Natural killer cell (primary cell): ENCODE data around the gene ZNF765. TPM values are rescaled to one million over a fixed set of nuclear protein-coding genes. Genes with fewer than 3 reads are reported as not detected.
"Not testable (repeated sequence)": the region's sequence is repeated elsewhere in the genome, so short reads cannot be mapped to it uniquely, and the experiment has no call there.

Experiments used
- ATAC-seq, 3 donors: fragments of 150-1000 bp in 2 of 3; fragments of 200-7000 bp in 1 of 3; cut with Tn5 transposase; 1 replicate in 1 of 3; 2 replicates in 2 of 3; pipeline ENCODE4 v1.10.0; 2021; ENCODE audit warnings: mild to moderate bottlenecking in 2 of 3, moderate library complexity in 2 of 3
- DNase-seq, 2 donors: peaks; one replicate each; pipeline versions ENCODE4 v3.0.0 to v3.0.0-alpha.2; 2013 to 2021; ENCODE audit warnings: mixed read lengths in 1 of 2
- H3K27ac ChIP-seq: one replicate; pipeline ENCODE4 v1.5.1; 2013; ENCODE audit warnings: mild to moderate bottlenecking, low read length
- H3K27me3 ChIP-seq: one replicate; pipeline ENCODE4 v1.6.1; 2013; ENCODE audit warnings: low read length; ENCODE audit not compliant: control insufficient read depth, insufficient read depth
- H3K36me3 ChIP-seq: one replicate; pipeline ENCODE4 v1.6.1; 2013; ENCODE audit warnings: low read length; ENCODE audit not compliant: control insufficient read depth, insufficient read depth
- H3K4me1 ChIP-seq: one replicate; pipeline ENCODE4 v1.6.1; 2013; ENCODE audit warnings: low read length; ENCODE audit not compliant: control insufficient read depth, insufficient read depth
- H3K4me3 ChIP-seq: one replicate; pipeline ENCODE4 v1.5.1; 2013; ENCODE audit warnings: low read length
- H3K9me3 ChIP-seq: one replicate; pipeline ENCODE4 v1.6.1; 2013; ENCODE audit warnings: low read length; ENCODE audit not compliant: control insufficient read depth, insufficient read depth
- H3K27ac Mint-ChIP-seq, 2 donors: one replicate each; pipeline ENCODE4 v1.8.0; 2022; ENCODE audit warnings: mild to moderate bottlenecking in 2 of 2, mixed read lengths in 2 of 2, moderate library complexity in 1 of 2
- H3K27me3 Mint-ChIP-seq, 2 donors: one replicate each; pipeline ENCODE4 v1.8.0; 2022; ENCODE audit warnings: low read depth in 2 of 2, mixed read lengths in 2 of 2
- H3K36me3 Mint-ChIP-seq: one replicate; pipeline ENCODE4 v1.8.0; 2022; ENCODE audit warnings: mixed read lengths
- H3K4me1 Mint-ChIP-seq, 2 donors: one replicate each; pipeline ENCODE4 v1.8.0; 2022; ENCODE audit warnings: mixed read lengths in 2 of 2
- H3K4me3 Mint-ChIP-seq: one replicate; pipeline ENCODE4 v1.8.0; 2022; ENCODE audit warnings: mild to moderate bottlenecking, moderate library complexity, mixed read lengths
- H3K9me3 Mint-ChIP-seq, 2 donors: one replicate each; pipeline ENCODE4 v1.8.0; 2022; ENCODE audit warnings: mixed read lengths in 2 of 2
- WGBS: methylation state at CpG from one replicate; pipeline ENCODE4 v1.1.7; 2013; ENCODE audit warnings: missing lambda C conversion rate; ENCODE audit not compliant: insufficient coverage; 5-methylcytosine and 5-hydroxymethylcytosine counted together
- intact Hi-C: fragments of 100-400 bp; cut with micrococcal nuclease; formaldehyde crosslinking; loops from one replicate; pipeline ENCODE4 v1.14.2; 2022
- total RNA-seq, 4 donors: library from RNA; stranded (reverse); fragments of 120-200 nt in 1 of 4; gene quantifications; one replicate each; pipeline versions ENCODE4 v1.2.3 to v1.2.4, GENCODE V29; 2013 to 2022
- TF ChIP-seq, protein P1 (sequence below): fragments of 200-600 bp; IDR thresholded peaks from one replicate; pipeline ENCODE4 v1.8.0; 2022; ENCODE audit warnings: antibody characterized with exemption

The ZNF765 gene
- total RNA-seq, 3 donors from 2014 or later (not counting 1 experiment from before 2014, with no cell fraction given), result 8.5 to 16.4 (median 11.8) TPM

DNA sequence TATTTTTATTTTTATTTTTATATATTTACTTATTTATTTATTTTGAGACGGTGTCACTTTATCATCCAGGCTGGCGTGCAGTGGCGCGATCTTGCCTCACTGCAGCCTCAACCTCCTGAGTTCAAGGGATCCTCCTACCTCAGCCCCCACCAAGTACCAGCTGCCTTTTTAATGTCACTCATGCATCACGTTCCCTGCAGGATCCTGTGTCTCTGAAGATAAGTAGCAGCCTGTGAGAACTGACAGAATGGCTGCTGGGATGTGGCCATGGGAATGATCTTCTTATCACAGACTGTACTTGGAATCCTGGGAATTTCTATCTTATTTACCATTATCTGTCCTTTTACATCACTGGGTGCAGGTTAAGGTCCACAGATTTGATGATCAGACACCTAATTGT lies 27.6 kb downstream of the ZNF765 start:
- H3K4me1 Mint-ChIP-seq, result no peaks in the 10 kb centered on the region

DNA sequence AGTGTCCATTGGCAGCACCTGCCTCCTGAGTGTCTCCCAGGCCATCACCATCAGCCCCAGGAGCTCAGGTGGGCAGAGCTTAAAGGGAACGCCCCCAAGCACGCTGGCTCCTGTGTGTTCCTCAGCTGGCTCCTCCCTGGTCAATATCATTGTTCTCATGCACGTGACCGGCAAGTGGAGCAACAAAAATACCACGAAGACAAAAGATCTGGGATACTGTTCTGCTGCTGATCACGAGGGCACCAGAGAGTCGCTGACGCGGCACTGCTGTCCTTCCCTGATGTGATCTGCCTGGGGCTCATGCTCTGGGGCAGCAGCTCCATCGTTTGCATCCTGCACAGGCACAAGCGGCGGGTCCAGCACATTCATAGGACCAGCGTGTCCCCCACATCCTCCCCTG lies 28.1 kb downstream of the ZNF765 start:
- ATAC-seq, H3K36me3 ChIP-seq, H3K27ac Mint-ChIP-seq, H3K27me3 Mint-ChIP-seq, intact Hi-C loops, H3K4me1 Mint-ChIP-seq, H3K27me3 ChIP-seq, H3K36me3 Mint-ChIP-seq, H3K4me3 Mint-ChIP-seq, DNase-seq, H3K9me3 Mint-ChIP-seq, H3K4me3 ChIP-seq, H3K27ac ChIP-seq, H3K4me1 ChIP-seq: not testable (repeated sequence)
- peaks cover 11% of the 10 kb centered on the region for H3K9me3 ChIP-seq
- WGBS, result 86% methylated on average over 9 of the region's 13 CpGs

More for the DNA sequence above, 27.6 kb downstream of the ZNF765 start:
- Mint-ChIP-seq H3K36me3 (peaks cover 3% of the 10 kb centered on the region), H3K4me3 (no peak overlapping the region), H3K9me3 (peaks cover 0 to 3% of the 10 kb centered on the region in 2 donors), H3K27me3 (no peaks in the 10 kb centered on the region), H3K27ac (no peak overlapping the region)
- TF ChIP-seq, protein P1, sequence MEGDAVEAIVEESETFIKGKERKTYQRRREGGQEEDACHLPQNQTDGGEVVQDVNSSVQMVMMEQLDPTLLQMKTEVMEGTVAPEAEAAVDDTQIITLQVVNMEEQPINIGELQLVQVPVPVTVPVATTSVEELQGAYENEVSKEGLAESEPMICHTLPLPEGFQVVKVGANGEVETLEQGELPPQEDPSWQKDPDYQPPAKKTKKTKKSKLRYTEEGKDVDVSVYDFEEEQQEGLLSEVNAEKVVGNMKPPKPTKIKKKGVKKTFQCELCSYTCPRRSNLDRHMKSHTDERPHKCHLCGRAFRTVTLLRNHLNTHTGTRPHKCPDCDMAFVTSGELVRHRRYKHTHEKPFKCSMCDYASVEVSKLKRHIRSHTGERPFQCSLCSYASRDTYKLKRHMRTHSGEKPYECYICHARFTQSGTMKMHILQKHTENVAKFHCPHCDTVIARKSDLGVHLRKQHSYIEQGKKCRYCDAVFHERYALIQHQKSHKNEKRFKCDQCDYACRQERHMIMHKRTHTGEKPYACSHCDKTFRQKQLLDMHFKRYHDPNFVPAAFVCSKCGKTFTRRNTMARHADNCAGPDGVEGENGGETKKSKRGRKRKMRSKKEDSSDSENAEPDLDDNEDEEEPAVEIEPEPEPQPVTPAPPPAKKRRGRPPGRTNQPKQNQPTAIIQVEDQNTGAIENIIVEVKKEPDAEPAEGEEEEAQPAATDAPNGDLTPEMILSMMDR, result no peak
- no peak overlapping the region for H3K27ac ChIP-seq
- 100% methylated on average over 5 of the region's 5 CpGs for WGBS
- ATAC-seq (no peak), DNase-seq (no peak)
- no peak overlapping the region for H3K4me3 ChIP-seq
- H3K36me3 ChIP-seq, result no peaks in the 10 kb centered on the region
- intact Hi-C loops, result no loop called here
- no peaks in the 10 kb centered on the region for H3K27me3 ChIP-seq
- H3K4me1 ChIP-seq, result no peaks in the 10 kb centered on the region
- H3K9me3 ChIP-seq, result peaks cover 16% of the 10 kb centered on the region

- H3K4me1 ChIP-seq, H3K27me3 ChIP-seq, H3K4me3 Mint-ChIP-seq, H3K27ac Mint-ChIP-seq, H3K36me3 ChIP-seq, H3K27ac ChIP-seq, H3K9me3 Mint-ChIP-seq, DNase-seq, H3K27me3 Mint-ChIP-seq, H3K9me3 ChIP-seq, H3K4me1 Mint-ChIP-seq, H3K4me3 ChIP-seq, H3K36me3 Mint-ChIP-seq: not testable (repeated sequence)
- 89% methylated on average over 4 of the region's 8 CpGs for WGBS
- intact Hi-C loops, result loop anchor here (2.0 kb wide), 2 partner anchors 29 to 89 kb away; partner anchors contain the start of gene ZNF765
- peak in 1 of 3 donors; percentile 40 for ATAC-seq
Measured at GRCh38 chr19:53423680-53424079, 28.7 kb downstream of the ZNF765 start.

DNA sequence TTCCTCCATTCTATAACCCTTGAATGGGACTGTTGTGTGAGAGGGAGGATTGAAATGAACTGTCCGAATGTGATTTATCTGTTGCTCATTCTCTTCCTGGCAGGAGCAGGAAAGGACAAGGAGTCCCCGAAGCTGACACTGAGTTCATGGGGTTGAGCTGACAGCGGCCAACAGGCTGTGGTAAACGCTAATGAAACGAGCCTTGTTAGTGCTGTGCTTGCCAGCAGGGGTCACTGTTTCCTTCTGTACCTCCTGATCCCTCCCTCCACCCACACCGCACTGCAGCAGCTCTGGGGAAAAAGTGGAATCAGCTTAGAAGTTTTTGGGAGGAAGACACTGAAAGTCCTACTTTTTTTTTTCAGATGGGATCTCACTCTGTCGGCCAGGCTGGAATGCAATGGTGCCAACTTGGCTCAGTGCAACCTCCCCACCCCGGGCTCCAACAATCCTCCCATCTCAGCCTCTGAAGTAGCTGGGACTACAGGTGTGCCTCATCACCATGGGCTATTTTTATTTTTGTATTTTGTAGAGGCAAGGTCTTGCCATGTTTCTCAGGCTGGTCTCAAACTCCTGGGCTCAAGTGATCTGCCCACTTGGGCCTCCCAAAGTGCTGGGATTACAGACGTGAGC lies 30.1 kb downstream of the ZNF765 start:
- no peaks in the 10 kb centered on the region for H3K4me1 Mint-ChIP-seq
- H3K9me3 ChIP-seq, result no peaks in the 10 kb centered on the region
- H3K36me3 Mint-ChIP-seq, result no peaks in the 10 kb centered on the region
- no peak overlapping the region for H3K27ac ChIP-seq
- H3K27me3 Mint-ChIP-seq, result no peaks in the 10 kb centered on the region
- DNase-seq (peak; percentile 47 to 88), ATAC-seq (peak; percentile 89 to 99 (median 98))
- H3K9me3 Mint-ChIP-seq, result no peaks in the 10 kb centered on the region
- TF ChIP-seq, protein P1, result peak; percentile 81
- no peaks in the 10 kb centered on the region for H3K27me3 ChIP-seq
- no peaks in the 10 kb centered on the region for H3K36me3 ChIP-seq
- no peak overlapping the region for H3K4me3 ChIP-seq
- H3K27ac Mint-ChIP-seq, result no peak overlapping the region
- no peak overlapping the region for H3K4me3 Mint-ChIP-seq
- WGBS, result 22% methylated on average over 7 of the region's 9 CpGs
- no peaks in the 10 kb centered on the region for H3K4me1 ChIP-seq
- intact Hi-C loops, result loop anchor here (1.0 to 2.0 kb wide), 3 partner anchors 30 to 321 kb away; partner anchors contain the start of gene ZNF765
